GM12878 (cell line): ENCODE measurements around the gene HEMK1. TPM values are rescaled to one million over a fixed set of nuclear protein-coding genes. Genes with fewer than 3 reads are reported as not detected.

Experiments used
- ATAC-seq: fragments of 200-7000 bp; cut with Tn5 transposase; 3 replicates; pipeline ENCODE4 v1.9.1; 2020; ENCODE audit warnings: mild to moderate bottlenecking, moderate library complexity
- BruUV-seq: library from RNA; stranded (reverse); fragments of 400-500 nt; replicated peaks from 2 replicates; lab custom pipeline; 2021; lab: Mats Ljungman, UMichigan
- CTCF ChIA-PET: fragments of 300-600 bp; sonication (Branson Sonifier 250); formaldehyde crosslinking; extraction: SDS; loops from one replicate; lab custom pipeline; 2021; ENCODE audit warnings: inconsistent platforms; lab: Yijun Ruan, JAX
- POLR2A ChIA-PET: fragments of 350-600 bp; formaldehyde crosslinking; extraction: SDS; loops from one replicate; lab custom pipeline; 2021; ENCODE audit warnings: inconsistent platforms; lab: Charles Lee
- RAD21 ChIA-PET: fragments of 300-600 bp; sonication (Branson Sonifier 250); formaldehyde crosslinking; loops from one replicate; lab custom pipeline; 2023; ENCODE audit warnings: antibody characterized with exemption; ENCODE audit not compliant: unreplicated experiment; lab: Charles Lee
- SMC1A ChIA-PET: fragments of 300-600 bp; sonication (Branson Sonifier 250); formaldehyde crosslinking; loops from one replicate; lab custom pipeline; 2023; ENCODE audit not compliant: unreplicated experiment, uncharacterized antibody; lab: Charles Lee
- DNase-seq: peaks from one replicate; pipeline ENCODE4 v3.0.0-alpha.2; 2011; ENCODE audit warnings: low read depth, low spot score
- FAIRE-seq: peaks from 3 replicates; lab custom pipeline; 2011; peaks lifted over from hg19 to GRCh38; lab: Jason Lieb, UNC
- H2AFZ ChIP-seq: 2 replicates; pipeline ENCODE4 v1.6.0; 2011; ENCODE audit warnings: low read depth, low read length, control low read depth; ENCODE audit not compliant: control insufficient read depth
- H3K27ac ChIP-seq: 2 replicates; pipeline ENCODE4 v1.5.1; 2011; ENCODE audit warnings: control low read depth; ENCODE audit not compliant: control insufficient read depth, insufficient read depth
- H3K27me3 ChIP-seq, 2 experiments: replicated peaks in 1 of 2; 2 replicates each; pipeline versions ENCODE4 v1.6.0 to v1.6.1; 2011; ENCODE audit warnings: low read length in 1 of 2; ENCODE audit not compliant: control insufficient read depth in 2 of 2, insufficient read depth in 2 of 2
- H3K36me3 ChIP-seq, 2 experiments: 2 replicates each; pipeline ENCODE4 v1.5.1; 2011; ENCODE audit warnings: low read length in 1 of 2; ENCODE audit not compliant: control insufficient read depth in 2 of 2, insufficient read depth in 2 of 2
- H3K4me1 ChIP-seq: 2 replicates; pipeline ENCODE4 v1.6.1; 2011; ENCODE audit warnings: mild to moderate bottlenecking, low read length, moderate library complexity, mixed read lengths; ENCODE audit not compliant: control insufficient read depth, insufficient read depth
- H3K4me2 ChIP-seq: 2 replicates; pipeline ENCODE4 v1.6.0; 2011; ENCODE audit warnings: control low read depth; ENCODE audit not compliant: control insufficient read depth, insufficient read depth
- H3K4me3 ChIP-seq: fragments of 200-600 bp; sonication (generic); 2 replicates; pipeline ENCODE4 v1.5.1; 2016
- H3K79me2 ChIP-seq: 2 replicates; pipeline ENCODE4 v1.6.0; 2011; ENCODE audit warnings: low read length; ENCODE audit not compliant: control insufficient read depth, insufficient read depth
- H3K9ac ChIP-seq: 2 replicates; pipeline ENCODE4 v1.8.0; 2011; ENCODE audit warnings: low read length, control low read depth, mixed read lengths; ENCODE audit not compliant: control insufficient read depth, insufficient read depth
- H3K9me3 ChIP-seq: replicated peaks from 3 replicates; pipeline ENCODE4 v1.5.1; 2011; ENCODE audit warnings: mild to moderate bottlenecking, low read length; ENCODE audit not compliant: control insufficient read depth, insufficient read depth
- H4K20me1 ChIP-seq: 2 replicates; pipeline ENCODE4 v1.6.0; 2011; ENCODE audit not compliant: control insufficient read depth, insufficient read depth
- ATF2 ChIP-seq: IDR thresholded peaks from 2 replicates; pipeline ENCODE4 v1.6.1; 2012; ENCODE audit warnings: low read length, inconsistent platforms
- E2F4 ChIP-seq: IDR thresholded peaks from 2 replicates; pipeline ENCODE4 v1.6.1; 2012; ENCODE audit warnings: low read depth, low read length, improper control_type of control experiment
- FOXK2 ChIP-seq: fragments of 450-650 bp; IDR thresholded peaks from 2 replicates; pipeline ENCODE4 v1.6.1; 2017; ENCODE audit warnings: mild to moderate bottlenecking, moderate library complexity
- GATAD2B ChIP-seq: fragments of 450-650 bp; conservative IDR thresholded peaks from 2 replicates; pipeline ENCODE4 v1.6.1; 2017; ENCODE audit warnings: low read depth, mild to moderate bottlenecking, moderate library complexity
- JUND ChIP-seq: IDR thresholded peaks from 2 replicates; pipeline ENCODE4 v1.6.1; 2012; ENCODE audit warnings: low read depth, mild to moderate bottlenecking, low read length, improper control_type of control experiment, moderate library complexity
- POLR2AphosphoS5 ChIP-seq: IDR thresholded peaks from 2 replicates; pipeline ENCODE4 v1.6.1; 2011; ENCODE audit warnings: mild to moderate bottlenecking, low read length, inconsistent platforms
- PRDM15 ChIP-seq: fragments of 450-650 bp; formaldehyde crosslinking; IDR thresholded peaks from 2 replicates; pipeline ENCODE4 v1.4.0; 2020; ENCODE audit warnings: mild to moderate bottlenecking, moderate library complexity
- RCOR1 ChIP-seq: conservative IDR thresholded peaks from 2 replicates; pipeline ENCODE4 v1.6.1; 2012; ENCODE audit warnings: low read depth, low read length, improper control_type of control experiment
- SP1 ChIP-seq: IDR thresholded peaks from one replicate; pipeline ENCODE4 v1.6.1; 2011; ENCODE audit warnings: low read depth, low read length
- ZNF592 ChIP-seq: fragments of 450-650 bp; IDR thresholded peaks from 2 replicates; pipeline ENCODE4 v1.6.1; 2017; ENCODE audit warnings: mild to moderate bottlenecking, moderate library complexity
- WGBS: methylation state at CpG from one replicate; pipeline ENCODE4 v1.1.6; 2016; ENCODE audit warnings: low lambda C conversion rate; ENCODE audit not compliant: insufficient replicate concordance, insufficient coverage; ENCODE audit errors: missing lambda C conversion rate; 5-methylcytosine and 5-hydroxymethylcytosine counted together
- in situ Hi-C: fragments of 300-500 bp; cut with MboI; formaldehyde crosslinking; loops from 9 replicates; pipeline ENCODE4 v1.14.3; 2018; ENCODE audit warnings: mixed read lengths
- intact Hi-C: fragments of 100-400 bp; cut with micrococcal nuclease; formaldehyde crosslinking; loops from one replicate; pipeline ENCODE4 v1.14.2; 2022; ENCODE audit not compliant: unreplicated experiment
- polyA plus RNA-seq, 11 experiments: library from polyadenylated mRNA; depleted of rRNA in 4 of 11; unstranded in 6 of 11; stranded (reverse) in 5 of 11; fragments of >200 nt; fragmentation: Nextera tagmentation in 4 of 11; fragmentation: Illumina TruSeq in 1 of 11; extraction: Ambion mirVana in 4 of 11; extraction: Trizol in 1 of 11; gene quantifications; 1 replicate in 1 of 11; 2 replicates in 10 of 11; pipeline versions ENCODE4 v1.2.1 to v1.2.3, GENCODE V29; 2011 to 2016; ENCODE audit warnings: inconsistent platforms in 2 of 11, missing spikeins in 2 of 11, low read depth in 1 of 11
- total RNA-seq, 4 experiments: library from RNA; depleted of rRNA in 3 of 4; stranded (reverse); fragments of >200 nt in 3 of 4; fragmentation: Illumina TruSeq in 1 of 4; extraction: Trizol in 1 of 4; gene quantifications; 2 replicates each; pipeline versions ENCODE4 v1.2.1 to v1.2.3, GENCODE V29; 2013 to 2021

The HEMK1 gene
- total and polyA plus RNA-seq, 10 of the 15 experiments (the other 5 are each of a cell fraction or from before 2014, with no cell fraction given): 2.8 to 19.0 (median 12.0) TPM

- 0% methylated on average over 1 of the region's 1 CpG for WGBS
- no peak for FAIRE-seq
- H3K4me3 ChIP-seq: no peak overlapping the region
- H3K4me1 ChIP-seq: peaks cover 23% of the 10 kb centered on the region
- ATAC-seq: no peak
- in situ Hi-C loops: loop anchor here (5.0 to 25.0 kb wide), 2 partner anchors 762 to 1072 kb away; no protein-coding TSS in a partner anchor
- ChIA-PET SMC1A (interaction anchor here (1.1 to 11.4 kb wide), 7 partner anchors 14 to 67 kb away, joined by 3 to 186 read pairs (median 26); partner anchors contain the start of gene HEMK1), POLR2A (interaction anchor here (1.1 to 1.5 kb wide), 3 partner anchors 24 to 46 kb away, joined by 4 to 6 read pairs (median 5); partner anchors contain the start of gene HEMK1), RAD21 (interaction anchor here (0.5 to 12.9 kb wide), 8 partner anchors 13 to 926 kb away, joined by 4 to 244 read pairs (median 13); partner anchors contain the start of genes C3orf18, HEMK1 and MANF), CTCF (interaction anchor here (1.2 to 13.9 kb wide), 20 partner anchors 13 to 887 kb away, joined by 3 to 410 read pairs (median 8); partner anchors contain the start of genes C3orf18, DCAF1, HEMK1 and MANF)
- H3K9me3 ChIP-seq: no peaks in the 10 kb centered on the region
- H3K27ac ChIP-seq: no peak overlapping the region
- H3K27me3 ChIP-seq: no peaks in the 10 kb centered on the region
- peaks cover 4% of the 10 kb centered on the region for H3K79me2 ChIP-seq
- H4K20me1 ChIP-seq: no peaks in the 10 kb centered on the region
- BruUV-seq: no TSS peak
- no peak overlapping the region for H3K4me2 ChIP-seq
- no peaks in the 10 kb centered on the region for H3K36me3 ChIP-seq
- intact Hi-C loops: loop anchor here (2.0 to 5.0 kb wide), 3 partner anchors 268 to 1067 kb away; no protein-coding TSS in a partner anchor
- no peak overlapping the region for H2AFZ ChIP-seq
- no peak overlapping the region for H3K9ac ChIP-seq
- no peak for DNase-seq
- TF ChIP-seq ATF2: no peak
- TF ChIP-seq SP1: no peak
- TF ChIP-seq E2F4: no peak
- no peak for TF ChIP-seq JUND
- TF ChIP-seq FOXK2: no peak
- TF ChIP-seq GATAD2B: no peak
- TF ChIP-seq ZNF592: no peak
- TF ChIP-seq PRDM15 (CRISPR knock-in tag): no peak
- no peak for TF ChIP-seq POLR2AphosphoS5
- TF ChIP-seq RCOR1: no peak
These were observed 45.9 kb downstream of the HEMK1 start for GRCh38 chr3:50615190-50615589.
